HG02840 (cell line): Measurements from ENCODE around the gene LRRC34.

Source experiments
- ATAC-seq: cut with Tn5 transposase; IDR thresholded peaks from one replicate; pipeline ENCODE4 v1.9.1; 2021; ENCODE audit warnings: mild to moderate bottlenecking, moderate library complexity, moderate number of reproducible peaks; ENCODE audit not compliant: unreplicated experiment, low FRiP score

The LRRC34 gene

DNA sequence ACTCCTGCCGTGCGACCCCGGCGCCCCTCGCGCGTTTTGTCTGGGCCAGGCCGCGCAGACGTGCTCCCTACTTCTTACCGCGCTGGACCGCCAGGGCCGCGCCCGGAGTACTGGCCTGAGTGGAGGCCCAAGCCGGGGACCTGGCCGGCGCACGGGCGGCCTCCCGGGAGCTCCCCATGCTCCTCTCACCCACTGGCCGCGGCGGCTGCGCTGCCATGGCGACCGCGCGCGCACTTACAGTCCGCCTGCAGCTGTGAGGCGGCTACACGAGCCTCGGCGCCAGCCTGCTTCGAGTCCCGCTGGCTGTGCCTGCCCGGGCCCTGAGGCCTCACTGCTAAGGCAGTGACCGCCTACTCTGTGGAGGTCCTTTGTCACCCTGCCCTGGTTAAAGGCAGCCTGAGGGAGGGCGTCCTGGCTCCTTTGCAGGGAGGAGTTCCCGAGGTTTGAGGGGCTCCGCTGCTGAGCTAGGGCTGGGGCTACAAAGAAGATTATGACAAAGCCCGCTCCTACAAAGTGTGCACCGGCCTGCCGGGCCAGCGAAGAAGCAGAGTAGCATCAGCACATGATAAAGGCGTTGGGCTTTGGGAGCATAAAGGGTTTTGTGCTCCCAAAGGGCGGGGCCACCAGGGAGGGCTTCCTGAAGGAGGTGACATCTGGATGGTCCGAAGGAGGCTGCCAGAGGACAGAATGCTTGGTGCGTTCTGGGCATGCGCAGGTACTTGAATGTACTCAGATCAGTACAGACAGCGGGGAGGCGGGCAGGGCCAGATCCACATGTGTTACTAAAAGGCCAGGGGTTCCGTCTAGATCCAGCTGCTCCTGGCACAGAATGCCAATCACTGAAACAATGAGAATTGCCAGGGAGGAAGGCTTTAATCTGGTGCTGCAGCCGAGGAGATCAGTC is at the start of gene LRRC34, which contains the start of gene LRRIQ4:
Gene LRRC34, minus strand, starts transcription at position 573 of the 904 bp plus-strand sequence. Its CDS starts 356 bp downstream, at position 217.
Gene LRRIQ4, plus strand, starts transcription at position 539 of the 904 bp plus-strand sequence. CDS start 9,052 bp downstream, outside the sequence.
- peak; percentile 66 for ATAC-seq

DNA sequence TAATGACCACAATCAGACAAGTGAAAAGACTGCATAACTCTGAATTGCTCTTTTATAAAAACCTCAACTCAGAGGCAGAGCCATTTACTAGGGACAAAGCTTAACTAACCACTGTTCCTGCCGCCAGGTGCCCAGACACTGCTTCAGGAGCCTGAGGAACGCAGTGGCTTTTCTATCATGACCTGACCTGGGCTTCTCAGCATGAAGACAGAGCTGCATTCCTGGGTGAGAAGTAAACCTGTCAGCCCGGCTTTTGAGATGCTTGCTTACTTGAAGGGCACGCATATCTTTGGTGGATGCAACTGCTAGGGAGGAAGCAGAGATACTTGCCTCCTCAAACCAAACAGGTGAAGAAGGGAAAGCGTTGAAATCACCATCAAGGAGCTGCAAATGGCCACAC is 49.2 kb upstream of the LRRC34 start:
- no peak for ATAC-seq

DNA sequence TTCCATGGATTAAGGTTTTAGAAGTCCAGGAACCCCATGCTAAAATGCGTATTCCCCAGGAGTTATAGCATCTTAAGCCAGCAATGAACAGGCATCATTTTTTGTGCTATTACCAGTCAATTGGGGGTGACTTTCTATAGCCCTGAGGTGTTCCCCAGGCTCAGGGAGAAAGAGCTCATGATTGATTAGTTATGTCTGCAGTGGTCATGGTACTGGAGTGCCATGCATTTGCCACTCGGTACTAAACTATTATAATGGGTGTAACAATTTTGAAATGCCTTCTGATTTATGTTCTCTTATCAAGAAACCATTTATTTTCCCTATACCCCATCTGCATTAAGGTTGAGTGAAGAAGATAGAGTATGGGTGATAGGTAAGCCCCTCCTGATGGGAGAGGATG is 45.1 kb upstream of the LRRC34 start:
- ATAC-seq: no peak

DNA sequence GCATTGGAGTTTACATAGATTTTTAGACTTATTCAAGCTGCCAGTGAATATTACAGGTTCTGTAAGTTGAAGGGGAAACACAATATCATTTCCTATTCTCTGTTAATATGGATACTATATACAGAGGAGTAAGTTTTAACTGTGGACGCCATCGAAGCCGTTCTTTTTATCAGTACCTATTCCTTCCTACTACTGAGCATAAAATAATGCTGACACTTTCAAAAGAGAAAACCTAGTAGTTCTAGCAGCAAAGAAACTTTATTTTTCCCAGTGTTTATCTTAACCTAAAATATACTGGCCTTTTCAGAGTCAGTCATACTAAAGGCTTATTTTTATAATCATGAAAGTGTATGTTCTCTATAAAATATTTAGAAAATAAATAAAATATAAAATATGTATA is 42.8 kb upstream of the LRRC34 start:
- ATAC-seq: no peak

- no peak for ATAC-seq
Measured at GRCh38 chr3:169850618-169851017, 37.9 kb upstream of the LRRC34 start.

- no peak for ATAC-seq
Measured at GRCh38 chr3:169848741-169849140, 36.0 kb upstream of the LRRC34 start.

- ATAC-seq: no peak
Measured at GRCh38 chr3:169847896-169848295, 35.2 kb upstream of the LRRC34 start.

- peak; percentile 98 for ATAC-seq
Measured at GRCh38 chr3:169846458-169847193, 33.9 kb upstream of the LRRC34 start.

- no peak for ATAC-seq
Measured at GRCh38 chr3:169842960-169843359, 30.3 kb upstream of the LRRC34 start.

GRCh38 chr3:169841171-169841570 is 28.5 kb upstream of the LRRC34 start:
- ATAC-seq: no peak

DNA sequence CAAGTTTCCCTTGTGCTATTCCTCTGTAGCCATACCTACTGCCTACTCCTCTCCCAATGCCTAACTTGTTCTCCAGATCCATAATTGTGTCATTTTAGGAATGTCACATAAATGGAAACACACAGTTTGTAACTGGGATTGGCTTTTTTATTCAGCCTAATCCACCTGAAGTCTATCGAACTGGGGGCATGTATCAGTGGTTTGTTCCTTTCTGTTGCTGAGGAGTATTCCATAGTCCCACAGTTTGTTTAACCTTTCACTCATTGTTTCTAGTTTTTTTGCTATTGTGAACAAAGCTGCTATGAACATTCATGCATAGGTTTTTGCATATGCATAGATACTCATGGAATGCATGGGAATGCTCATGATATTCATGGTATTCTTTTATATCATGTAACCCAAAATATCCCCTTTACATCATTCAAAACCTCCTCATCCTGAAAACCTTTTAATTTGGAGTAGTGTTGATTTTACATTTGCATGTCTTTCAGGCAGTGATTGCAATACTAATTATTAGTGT is 25.9 kb upstream of the LRRC34 start:
- no peak for ATAC-seq

- no peak for ATAC-seq
Measured at GRCh38 chr3:169836942-169837275, 24.2 kb upstream of the LRRC34 start.

GRCh38 chr3:169836078-169836941 is 23.6 kb upstream of the LRRC34 start:
- ATAC-seq: peak; percentile 91

DNA sequence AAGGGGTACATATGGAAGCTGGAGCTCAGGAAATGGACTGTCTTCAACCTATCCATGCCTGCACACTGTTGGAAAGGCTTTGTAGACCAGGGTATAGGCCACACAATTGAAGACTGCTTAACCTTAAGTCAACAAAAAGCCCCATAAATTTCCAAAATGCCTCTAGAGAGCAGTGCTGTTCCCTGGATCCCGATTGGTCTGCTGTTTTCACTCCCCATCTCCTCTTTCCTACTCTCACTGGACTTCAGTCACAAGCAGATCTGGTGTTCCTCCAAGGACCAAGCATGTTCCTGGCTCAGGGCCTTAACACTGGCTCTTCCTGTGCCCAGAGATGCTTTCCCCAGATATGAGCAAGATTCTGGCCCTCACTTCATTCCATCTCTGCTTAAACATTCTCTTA is 22.8 kb upstream of the LRRC34 start:
- no peak for ATAC-seq

DNA sequence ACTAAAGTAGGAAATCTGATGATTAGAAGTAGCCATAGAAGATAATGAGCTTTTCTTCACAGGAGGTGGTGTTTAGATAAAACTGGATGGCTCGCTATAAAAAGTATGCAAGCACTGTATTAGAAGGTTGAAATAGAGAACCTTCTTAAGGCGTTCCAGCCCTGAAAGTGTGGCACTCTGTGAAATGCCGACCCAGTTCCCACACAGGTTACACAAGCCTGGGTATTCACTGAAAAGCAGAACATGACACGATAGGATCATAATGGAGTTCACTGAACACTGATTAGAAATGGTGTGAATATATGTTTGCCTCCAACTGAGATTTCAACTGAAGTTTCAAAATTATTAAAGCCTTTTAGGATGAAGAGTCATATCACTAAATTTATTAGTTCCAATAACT is 15.0 kb upstream of the LRRC34 start:
- no peak for ATAC-seq

- no peak for ATAC-seq
Measured at GRCh38 chr3:169825316-169825715, 12.6 kb upstream of the LRRC34 start.

DNA sequence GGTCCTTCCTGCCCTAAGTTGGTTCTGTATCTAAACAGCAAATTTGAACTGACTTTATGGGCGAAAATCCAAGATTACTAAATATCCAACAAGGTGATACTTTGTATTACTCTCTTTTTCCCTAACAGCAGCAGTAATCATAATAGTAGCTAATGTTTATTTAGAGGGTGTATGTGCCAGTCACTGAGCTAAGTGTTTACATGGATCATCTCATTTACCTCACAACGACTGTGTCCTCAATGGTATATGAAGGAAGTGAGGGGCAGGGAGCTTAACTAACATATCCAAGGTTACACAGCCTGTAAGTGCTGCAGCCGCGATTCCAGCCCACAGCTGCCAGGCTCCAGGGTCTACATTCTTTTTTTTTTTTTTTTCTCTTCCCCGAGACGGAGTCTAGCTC is 10.3 kb upstream of the LRRC34 start:
- no peak for ATAC-seq

- no peak for ATAC-seq
Measured at GRCh38 chr3:169822540-169822939, 9.8 kb upstream of the LRRC34 start.

- ATAC-seq: no peak
Measured at GRCh38 chr3:169822091-169822490, 9.4 kb upstream of the LRRC34 start.

- ATAC-seq: no peak
Measured at GRCh38 chr3:169818316-169818715, 5.6 kb upstream of the LRRC34 start.
